ENCODE data around the gene FYCO1.
A peak's percentile ranks its signal among the peaks of the same experiment; 100 is the strongest.

FYCO1 gene

GRCh38 chr3:46022909-46023785 is 27.5 kb upstream of the FYCO1 start:
- H3K4me2 ChIP-seq (ENCODE audit: low read length, poor library complexity, severe bottlenecking), result no peak overlapping the region
- peaks cover 0 to 18% of the 10 kb centered on the region in 2 experiments for H3K27me3 ChIP-seq (ENCODE audit: control insufficient read depth in 1 of 2, insufficient read depth in 1 of 2, low read length in 2 of 2)
- peaks cover 5% of the 10 kb centered on the region for H3K9me3 ChIP-seq (ENCODE audit: control insufficient read depth, low read length)
- no peak overlapping the region for H4K91ac ChIP-seq (ENCODE audit: low read length)
- no peak overlapping the region for H3K9ac ChIP-seq (ENCODE audit: low read length)
- no peaks in the 10 kb centered on the region for H3K36me3 ChIP-seq (ENCODE audit: control insufficient read depth in 1 of 2, insufficient read depth in 2 of 2, low read depth in 1 of 2, low read length in 2 of 2)
- H2AK5ac ChIP-seq (ENCODE audit: low read length, severe bottlenecking), result no peak overlapping the region
- no peak overlapping the region for H2BK5ac ChIP-seq (ENCODE audit: low read depth, low read length, poor library complexity, severe bottlenecking)
- no peak overlapping the region for H3K27ac ChIP-seq (ENCODE audit: low read length, poor library complexity, severe bottlenecking)
- WGBS, result 93% methylated on average over 33 of the region's 34 CpGs
- no peaks in the 10 kb centered on the region for H3K79me1 ChIP-seq (replicated peaks; ENCODE audit: low read length, poor library complexity, severe bottlenecking)
- no peak overlapping the region for H2BK15ac ChIP-seq (ENCODE audit: low read depth, poor library complexity, severe bottlenecking)
- H3K18ac ChIP-seq (ENCODE audit: low read depth in 1 of 2, low read length in 2 of 2), result no peak overlapping the region
- H2AFZ ChIP-seq (ENCODE audit: low read depth, low read length), result no peak overlapping the region
- H4K8ac ChIP-seq (ENCODE audit: low read length), result no peak overlapping the region
- no peak overlapping the region for H3K23ac ChIP-seq (ENCODE audit: low read length in 2 of 2)
- H3K14ac ChIP-seq (ENCODE audit: low read length in 2 of 2), result no peak overlapping the region
- no peak for DNase-seq
- H3K4me3 ChIP-seq (ENCODE audit: insufficient read depth in 1 of 2, low read depth in 1 of 2, low read length in 2 of 2), result no peak overlapping the region
- no peak overlapping the region for H2BK120ac ChIP-seq (ENCODE audit: low read depth, low read length)
- no peak overlapping the region for H2BK12ac ChIP-seq (ENCODE audit: low read length in 2 of 2)
- no peaks in the 10 kb centered on the region for H3K4me1 ChIP-seq (ENCODE audit: control insufficient read depth, insufficient read depth, low read depth, low read length)
- H3K4ac ChIP-seq (ENCODE audit: low read depth in 1 of 2, low read length in 2 of 2), result no peak overlapping the region

- Histone ChIP-seq H2BK12ac (ENCODE audit: low read length in 2 of 2) (no peak overlapping the region), H2AK5ac (ENCODE audit: low read length, severe bottlenecking) (no peak overlapping the region), H3K27ac (ENCODE audit: low read length, poor library complexity, severe bottlenecking) (no peak overlapping the region), H3K79me1 (replicated peaks; ENCODE audit: low read length, poor library complexity, severe bottlenecking) (no peaks in the 10 kb centered on the region), H3K18ac (ENCODE audit: low read depth in 1 of 2, low read length in 2 of 2) (no peak overlapping the region), H4K91ac (ENCODE audit: low read length) (no peak overlapping the region), H2BK120ac (ENCODE audit: low read depth, low read length) (no peak overlapping the region), H4K8ac (ENCODE audit: low read length) (no peak overlapping the region), H3K36me3 (ENCODE audit: control insufficient read depth in 1 of 2, insufficient read depth in 2 of 2, low read depth in 1 of 2, low read length in 2 of 2) (no peaks in the 10 kb centered on the region), H3K9me3 (ENCODE audit: control insufficient read depth, low read length) (no peaks in the 10 kb centered on the region), H3K27me3 (ENCODE audit: control insufficient read depth in 1 of 2, insufficient read depth in 1 of 2, low read length in 2 of 2) (peaks cover 0 to 26% of the 10 kb centered on the region in 2 experiments), H3K14ac (ENCODE audit: low read length in 2 of 2) (no peak overlapping the region), H3K9ac (ENCODE audit: low read length) (no peak overlapping the region), H3K4me2 (ENCODE audit: low read length, poor library complexity, severe bottlenecking) (no peak overlapping the region), H3K4ac (ENCODE audit: low read depth in 1 of 2, low read length in 2 of 2) (no peak overlapping the region), H3K4me1 (ENCODE audit: control insufficient read depth, insufficient read depth, low read depth, low read length) (no peaks in the 10 kb centered on the region), H3K23ac (ENCODE audit: low read length in 2 of 2) (no peak overlapping the region), H2BK15ac (ENCODE audit: low read depth, poor library complexity, severe bottlenecking) (no peak overlapping the region), H2BK5ac (ENCODE audit: low read depth, low read length, poor library complexity, severe bottlenecking) (no peak overlapping the region), H3K4me3 (ENCODE audit: insufficient read depth in 1 of 2, low read depth in 1 of 2, low read length in 2 of 2) (no peak overlapping the region), H2AFZ (ENCODE audit: low read depth, low read length) (no peak overlapping the region)
- 95% methylated on average over 8 of the region's 8 CpGs for WGBS
- DNase-seq, result no peak
Measured at GRCh38 chr3:46021516-46021915, 25.9 kb upstream of the FYCO1 start.

- Histone ChIP-seq H3K4me2 (ENCODE audit: low read length, poor library complexity, severe bottlenecking) (no peak overlapping the region), H4K91ac (ENCODE audit: low read length) (no peak overlapping the region), H2BK15ac (ENCODE audit: low read depth, poor library complexity, severe bottlenecking) (no peak overlapping the region), H3K27ac (ENCODE audit: low read length, poor library complexity, severe bottlenecking) (no peak overlapping the region), H3K36me3 (ENCODE audit: control insufficient read depth in 1 of 2, insufficient read depth in 2 of 2, low read depth in 1 of 2, low read length in 2 of 2) (no peaks in the 10 kb centered on the region), H3K9me3 (ENCODE audit: control insufficient read depth, low read length) (no peaks in the 10 kb centered on the region), H3K23ac (ENCODE audit: low read length in 2 of 2) (no peak overlapping the region), H2AK5ac (ENCODE audit: low read length, severe bottlenecking) (no peak overlapping the region), H3K14ac (ENCODE audit: low read length in 2 of 2) (no peak overlapping the region), H3K4ac (ENCODE audit: low read depth in 1 of 2, low read length in 2 of 2) (no peak overlapping the region), H3K79me1 (replicated peaks; ENCODE audit: low read length, poor library complexity, severe bottlenecking) (no peaks in the 10 kb centered on the region), H3K18ac (ENCODE audit: low read depth in 1 of 2, low read length in 2 of 2) (no peak overlapping the region), H2BK5ac (ENCODE audit: low read depth, low read length, poor library complexity, severe bottlenecking) (no peak overlapping the region), H2AFZ (ENCODE audit: low read depth, low read length) (no peak overlapping the region), H3K27me3 (ENCODE audit: control insufficient read depth in 1 of 2, insufficient read depth in 1 of 2, low read length in 2 of 2) (peaks cover 0 to 31% of the 10 kb centered on the region in 2 experiments), H3K9ac (ENCODE audit: low read length) (no peak overlapping the region), H2BK120ac (ENCODE audit: low read depth, low read length) (no peak overlapping the region), H3K4me3 (ENCODE audit: insufficient read depth in 1 of 2, low read depth in 1 of 2, low read length in 2 of 2) (no peak overlapping the region), H4K8ac (ENCODE audit: low read length) (no peak overlapping the region), H2BK12ac (ENCODE audit: low read length in 2 of 2) (no peak overlapping the region), H3K4me1 (ENCODE audit: control insufficient read depth, insufficient read depth, low read depth, low read length) (no peaks in the 10 kb centered on the region)
- DNase-seq, result no peak
- 95% methylated on average over 37 of the region's 37 CpGs for WGBS
Measured at GRCh38 chr3:46020766-46021510, 25.3 kb upstream of the FYCO1 start.

GRCh38 chr3:46019707-46020106 is 24.1 kb upstream of the FYCO1 start:
- no peak overlapping the region for H2BK5ac ChIP-seq (ENCODE audit: low read depth, low read length, poor library complexity, severe bottlenecking)
- H2BK15ac ChIP-seq (ENCODE audit: low read depth, poor library complexity, severe bottlenecking), result no peak overlapping the region
- H3K79me1 ChIP-seq (replicated peaks; ENCODE audit: low read length, poor library complexity, severe bottlenecking), result no peaks in the 10 kb centered on the region
- no peak overlapping the region for H2BK12ac ChIP-seq (ENCODE audit: low read length in 2 of 2)
- no peak overlapping the region for H3K9ac ChIP-seq (ENCODE audit: low read length)
- peaks cover 0 to 32% of the 10 kb centered on the region in 2 experiments for H3K27me3 ChIP-seq (ENCODE audit: control insufficient read depth in 1 of 2, insufficient read depth in 1 of 2, low read length in 2 of 2)
- DNase-seq, result peak; percentile 28
- peak overlapping the region in 1 of 2 experiments; percentile 15 for H3K14ac ChIP-seq (ENCODE audit: low read length in 2 of 2)
- no peak overlapping the region for H3K18ac ChIP-seq (ENCODE audit: low read depth in 1 of 2, low read length in 2 of 2)
- no peaks in the 10 kb centered on the region for H3K4me1 ChIP-seq (ENCODE audit: control insufficient read depth, insufficient read depth, low read depth, low read length)
- H3K9me3 ChIP-seq (ENCODE audit: control insufficient read depth, low read length), result no peaks in the 10 kb centered on the region
- H4K91ac ChIP-seq (ENCODE audit: low read length), result no peak overlapping the region
- no peak overlapping the region for H2AFZ ChIP-seq (ENCODE audit: low read depth, low read length)
- H3K4ac ChIP-seq (ENCODE audit: low read depth in 1 of 2, low read length in 2 of 2), result no peak overlapping the region
- H4K8ac ChIP-seq (ENCODE audit: low read length), result no peak overlapping the region
- WGBS, result 85% methylated on average over 1 of the region's 1 CpG
- H3K36me3 ChIP-seq (ENCODE audit: control insufficient read depth in 1 of 2, insufficient read depth in 2 of 2, low read depth in 1 of 2, low read length in 2 of 2), result no peaks in the 10 kb centered on the region
- H3K23ac ChIP-seq (ENCODE audit: low read length in 2 of 2), result no peak overlapping the region
- no peak overlapping the region for H2BK120ac ChIP-seq (ENCODE audit: low read depth, low read length)
- no peak overlapping the region for H3K4me3 ChIP-seq (ENCODE audit: insufficient read depth in 1 of 2, low read depth in 1 of 2, low read length in 2 of 2)
- no peak overlapping the region for H2AK5ac ChIP-seq (ENCODE audit: low read length, severe bottlenecking)
- H3K4me2 ChIP-seq (ENCODE audit: low read length, poor library complexity, severe bottlenecking), result no peak overlapping the region
- no peak overlapping the region for H3K27ac ChIP-seq (ENCODE audit: low read length, poor library complexity, severe bottlenecking)

Measured in mesenchymal stem cell (in vitro differentiated cells and primary cell).